Activated naive CD8-positive, alpha-beta T cell treated with anti-CD3 and anti-CD28 coated beads, Interleukin-2, amount 10 ng/mL, durations not matched to agents 7 days and 5 days (primary cell): ENCODE data around the gene NT5C3A. TPM values are rescaled to one million over a fixed set of nuclear protein-coding genes. Genes with fewer than 3 reads are reported as not detected.
"Not testable (repeated sequence)": the region's sequence is repeated elsewhere in the genome, so short reads cannot be mapped to it uniquely, and the experiment has no call there.

Source experiments
- ATAC-seq: fragments of 150-1000 bp; cut with Tn5 transposase; one replicate; pipeline ENCODE4 v1.10.0; 2021; ENCODE audit warnings: low read depth, moderate library complexity
- POLR2A ChIA-PET: fragments of 350-600 bp; sonication (Branson Sonifier 250); formaldehyde crosslinking; loops from one replicate; lab custom pipeline; 2021; ENCODE audit warnings: antibody characterized with exemption; lab: Charles Lee
- DNase-seq: peaks from one replicate; pipeline ENCODE4 v3.0.0; 2021
- H3K27ac Mint-ChIP-seq: one replicate; pipeline ENCODE4 v1.8.0; 2022; ENCODE audit warnings: mild to moderate bottlenecking, mixed read lengths
- H3K27me3 Mint-ChIP-seq: one replicate; pipeline ENCODE4 v1.8.0; 2022; ENCODE audit warnings: mild to moderate bottlenecking, moderate library complexity, mixed read lengths
- H3K36me3 Mint-ChIP-seq: one replicate; pipeline ENCODE4 v1.8.0; 2021; ENCODE audit warnings: mild to moderate bottlenecking, mixed read lengths
- H3K4me1 Mint-ChIP-seq: one replicate; pipeline ENCODE4 v1.8.0; 2021; ENCODE audit warnings: mixed read lengths
- H3K4me3 Mint-ChIP-seq: one replicate; pipeline ENCODE4 v1.8.0; 2022; ENCODE audit warnings: mild to moderate bottlenecking, moderate library complexity, mixed read lengths
- H3K9me3 Mint-ChIP-seq: one replicate; pipeline ENCODE4 v1.8.0; 2021; ENCODE audit warnings: mixed read lengths
- total RNA-seq, 2 experiments: library from RNA; stranded (reverse); gene quantifications; one replicate each; pipeline ENCODE4 v1.2.3, GENCODE V29; 2021

The NT5C3A gene
- 10 to 100 TPM; 63.3 to 64.0 TPM for total RNA-seq

DNA sequence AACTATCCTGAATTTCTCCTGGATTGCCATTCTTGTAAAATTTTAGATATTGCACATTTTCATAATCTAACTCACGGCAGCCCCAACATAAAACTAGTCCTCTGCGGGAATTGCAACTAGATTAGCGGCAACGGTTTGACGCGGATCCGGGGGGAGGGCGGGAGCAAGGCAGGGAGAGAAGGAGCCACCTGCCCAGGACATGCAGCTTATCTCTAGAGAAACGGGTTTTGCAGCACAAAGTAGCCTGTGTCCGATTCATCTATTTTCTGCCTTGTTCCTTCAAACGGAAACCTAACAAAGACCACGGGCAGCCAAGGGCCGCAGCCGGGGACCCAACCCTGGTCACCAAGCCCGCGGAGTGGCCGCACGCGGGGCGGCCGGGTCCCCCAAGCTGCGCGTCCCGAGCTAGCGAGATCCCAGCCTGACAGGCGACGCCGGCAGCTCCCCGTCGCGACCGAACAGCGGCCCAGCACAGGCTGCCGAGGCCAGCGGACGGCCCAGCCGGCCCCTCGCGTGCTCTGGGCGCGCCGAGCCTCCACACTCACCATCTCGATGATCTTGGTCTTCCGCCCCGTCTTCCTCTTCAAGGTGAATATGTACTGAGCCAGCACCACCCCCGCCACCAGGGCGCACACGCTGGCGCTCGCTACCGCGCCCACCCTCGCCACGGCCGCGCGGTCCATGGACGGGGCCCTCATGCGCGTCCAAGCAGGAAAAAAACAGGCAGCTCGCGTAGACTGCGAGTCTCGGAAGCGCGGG, at the start of gene NT5C3A:
TSS of gene NT5C3A (minus strand) at position 754 of the 759 bp plus-strand sequence. CDS start at position 683, 71 bp downstream.
- ATAC-seq: peak; percentile 45
- peaks cover 5% of the 10 kb centered on the region for H3K9me3 Mint-ChIP-seq
- DNase-seq: no peak
- H3K27ac Mint-ChIP-seq: peak within 1 kb of the TSS; percentile 95
- H3K4me1 Mint-ChIP-seq: peaks cover 24% of the 10 kb centered on the region
- peaks cover 10% of the 10 kb centered on the region for H3K27me3 Mint-ChIP-seq
- H3K36me3 Mint-ChIP-seq: peaks cover 16% of the 10 kb centered on the region
- POLR2A ChIA-PET: interaction anchor here (0.6 to 2.8 kb wide), 11 partner anchors 10 to 571 kb away, joined by 3 to 32 read pairs (median 7); partner anchors contain the start of genes AVL9, BBS9, KBTBD2 and RP9
- H3K4me3 Mint-ChIP-seq: peak within 1 kb of the TSS; percentile 95

- Mint-ChIP-seq H3K4me1 (peaks cover 15% of the 10 kb centered on the region), H3K9me3 (no peaks in the 10 kb centered on the region), H3K4me3 (no peak overlapping the region), H3K36me3 (no peaks in the 10 kb centered on the region), H3K27ac (no peak overlapping the region), H3K27me3 (peaks cover 27% of the 10 kb centered on the region)
- DNase-seq (no peak), ATAC-seq (no peak)
- POLR2A ChIA-PET: no interaction called here
Measured at GRCh38 chr7:33111614-33112013, 49.0 kb upstream of the NT5C3A start.

GRCh38 chr7:33109758-33110238, 47.2 kb upstream of the NT5C3A start:
- no peak for DNase-seq

DNA sequence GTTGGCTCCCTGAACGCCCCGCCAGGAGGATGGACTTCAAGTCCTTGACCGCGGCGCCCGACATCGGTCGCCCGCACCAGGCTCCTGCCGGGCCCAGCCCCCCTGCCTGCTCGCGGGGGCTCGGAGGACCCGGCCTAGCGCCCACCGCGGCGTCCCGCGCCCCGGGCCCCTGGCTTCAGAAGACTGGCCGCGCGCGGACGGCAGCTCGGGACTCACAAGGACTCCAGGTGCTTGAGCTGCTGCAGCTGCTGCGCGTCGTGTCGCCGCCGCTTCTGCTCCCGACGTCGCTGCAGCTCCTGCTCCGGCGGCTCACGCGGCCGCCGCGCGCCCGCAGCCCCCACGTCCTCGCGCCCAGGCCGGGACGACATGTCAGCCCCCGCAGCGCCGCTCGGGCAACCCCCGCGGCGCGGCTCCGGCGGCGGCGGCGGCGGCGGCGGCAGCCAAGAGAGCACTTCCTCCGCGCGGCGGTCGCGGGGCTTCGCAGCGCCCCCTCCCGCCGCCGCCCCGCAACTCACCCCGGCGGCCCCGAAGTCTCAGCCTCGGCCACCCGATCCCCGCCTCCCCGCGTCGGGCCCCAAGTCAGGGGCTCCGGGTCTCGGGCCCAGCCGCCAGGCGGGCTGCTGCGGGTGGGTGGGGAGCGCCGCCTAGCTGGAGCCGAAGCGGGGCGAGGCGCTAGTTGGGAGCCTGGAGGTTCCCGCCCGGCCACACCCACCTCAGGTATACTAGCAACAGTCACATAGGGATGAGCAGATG, 46.6 kb upstream of the NT5C3A start, which contains the start of gene RP9:
TSS of gene RP9 (minus strand) at position 400 of the 753 bp plus-strand sequence. CDS start at position 368, 32 bp downstream.
- DNase-seq: peak; percentile 89
- Mint-ChIP-seq H3K36me3 (no peaks in the 10 kb centered on the region), H3K27ac (peak within 1 kb of the TSS; percentile 77), H3K9me3 (no peaks in the 10 kb centered on the region), H3K4me3 (peak within 1 kb of the TSS; percentile 85), H3K27me3 (peaks cover 16% of the 10 kb centered on the region), H3K4me1 (peaks cover 19% of the 10 kb centered on the region)
- POLR2A ChIA-PET: interaction anchor here (0.6 to 3.4 kb wide), 6 partner anchors 20 to 217 kb away, joined by 3 to 22 read pairs (median 5); partner anchors contain the start of genes BBS9, KBTBD2 and NT5C3A
- peak; percentile 84 for ATAC-seq

More at GRCh38 chr7:33109758-33110238, 47.2 kb upstream of the NT5C3A start:
- ATAC-seq: no peak
- H3K27ac Mint-ChIP-seq: no peak overlapping the region
- H3K9me3 Mint-ChIP-seq: no peaks in the 10 kb centered on the region
- H3K4me1 Mint-ChIP-seq: peaks cover 19% of the 10 kb centered on the region
- H3K4me3 Mint-ChIP-seq: peak overlapping the region; percentile 70
- H3K27me3 Mint-ChIP-seq: peaks cover 16% of the 10 kb centered on the region
- POLR2A ChIA-PET: interaction anchor here (0.7 to 3.4 kb wide), 3 partner anchors 20 to 218 kb away, joined by 3 to 22 read pairs (median 4); partner anchors contain the start of genes BBS9 and KBTBD2
- no peaks in the 10 kb centered on the region for H3K36me3 Mint-ChIP-seq

DNA sequence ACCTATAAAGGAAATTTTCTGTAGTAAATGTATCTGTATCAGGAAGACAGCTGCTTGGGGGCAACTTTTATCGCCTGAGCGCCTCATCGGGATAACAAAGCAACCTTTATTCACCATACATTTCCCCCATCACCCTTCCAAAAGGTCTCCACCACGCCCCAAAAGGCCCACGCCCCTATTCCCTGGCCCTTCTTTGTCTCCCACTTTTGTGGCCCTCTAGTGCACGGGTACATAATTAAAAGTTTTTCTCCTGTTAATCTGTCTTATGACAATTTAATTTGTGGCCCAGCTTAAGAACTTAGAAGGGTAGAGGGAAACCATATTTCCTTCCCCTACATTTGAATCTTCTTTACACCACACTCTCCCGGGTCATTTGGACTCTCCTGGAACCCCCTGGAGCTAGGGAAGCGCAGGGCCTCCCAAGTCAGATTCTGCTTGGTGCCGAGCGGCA, 46.0 kb upstream of the NT5C3A start:
- Mint-ChIP-seq H3K36me3 (peaks cover under 1% of the 10 kb centered on the region), H3K27me3 (peaks cover 16% of the 10 kb centered on the region), H3K9me3 (no peaks in the 10 kb centered on the region), H3K4me1 (peaks cover 19% of the 10 kb centered on the region), H3K27ac (peak overlapping the region; percentile 77), H3K4me3 (peak overlapping the region; percentile 85)
- DNase-seq (peak; percentile 37), ATAC-seq (peak; percentile 6)
- POLR2A ChIA-PET: interaction anchor here (1.0 to 3.4 kb wide), 5 partner anchors 21 to 217 kb away, joined by 4 to 22 read pairs (median 5); partner anchors contain the start of genes BBS9, KBTBD2 and NT5C3A

- Mint-ChIP-seq H3K4me1 (peaks cover 19% of the 10 kb centered on the region), H3K9me3 (no peaks in the 10 kb centered on the region), H3K27me3 (peaks cover 13% of the 10 kb centered on the region), H3K27ac (no peak overlapping the region), H3K36me3 (peaks cover 5% of the 10 kb centered on the region), H3K4me3 (peak overlapping the region; percentile 85)
- ATAC-seq (no peak), DNase-seq (no peak)
- POLR2A ChIA-PET: interaction anchor here (1.0 to 3.4 kb wide), 4 partner anchors 45 to 216 kb away, joined by 4 to 22 read pairs (median 13); partner anchors contain the start of genes KBTBD2 and NT5C3A
Measured at GRCh38 chr7:33107136-33108066, 44.8 kb upstream of the NT5C3A start.

DNA sequence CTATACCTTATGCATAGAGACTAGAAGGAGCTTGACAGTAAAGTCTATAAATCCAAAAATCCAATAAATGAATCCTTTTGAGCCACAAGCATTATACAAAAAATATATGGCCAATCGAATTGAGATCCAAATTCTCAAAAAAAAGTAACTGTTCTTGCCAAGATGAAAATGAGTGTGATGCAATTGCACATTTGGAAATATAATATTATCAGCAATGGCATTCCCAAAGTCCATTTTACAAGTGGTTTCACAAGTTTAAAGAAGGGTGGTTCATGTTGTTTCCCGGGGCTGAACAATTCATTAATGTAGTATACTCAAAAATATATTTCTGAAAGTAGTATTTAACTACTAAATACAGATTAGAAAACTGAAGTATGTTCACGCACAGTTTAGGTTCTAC, 39.3 kb upstream of the NT5C3A start:
- no peak overlapping the region for H3K27ac Mint-ChIP-seq
- H3K9me3 Mint-ChIP-seq: no peaks in the 10 kb centered on the region
- peaks cover 9% of the 10 kb centered on the region for H3K36me3 Mint-ChIP-seq
- H3K4me1 Mint-ChIP-seq: peaks cover 4% of the 10 kb centered on the region
- POLR2A ChIA-PET: no interaction called here
- H3K27me3 Mint-ChIP-seq: no peaks in the 10 kb centered on the region
- no peak overlapping the region for H3K4me3 Mint-ChIP-seq
- DNase-seq (no peak), ATAC-seq (no peak)

- H3K27me3 Mint-ChIP-seq: no peaks in the 10 kb centered on the region
- ATAC-seq (no peak), DNase-seq (no peak)
- H3K9me3 Mint-ChIP-seq: no peaks in the 10 kb centered on the region
- POLR2A ChIA-PET: no interaction called here
- H3K4me1 Mint-ChIP-seq: peaks cover 2% of the 10 kb centered on the region
- H3K4me3 Mint-ChIP-seq: no peak overlapping the region
- H3K27ac Mint-ChIP-seq: no peak overlapping the region
- H3K36me3 Mint-ChIP-seq: peaks cover 9% of the 10 kb centered on the region
Measured at GRCh38 chr7:33100770-33101169, 38.2 kb upstream of the NT5C3A start.

- H3K27ac Mint-ChIP-seq: no peak overlapping the region
- H3K36me3 Mint-ChIP-seq: peaks cover 15% of the 10 kb centered on the region
- POLR2A ChIA-PET: no interaction called here
Measured at GRCh38 chr7:33099154-33099940, 36.8 kb upstream of the NT5C3A start.

GRCh38 chr7:33094745-33095275, 32.2 kb upstream of the NT5C3A start:
- H3K4me3 Mint-ChIP-seq, DNase-seq, H3K4me1 Mint-ChIP-seq, H3K27ac Mint-ChIP-seq, H3K9me3 Mint-ChIP-seq, H3K27me3 Mint-ChIP-seq, POLR2A ChIA-PET, ATAC-seq: not testable (repeated sequence)
- H3K36me3 Mint-ChIP-seq: peaks cover 12% of the 10 kb centered on the region

More at GRCh38 chr7:33099154-33099940, 36.8 kb upstream of the NT5C3A start:
- no peak for DNase-seq
- ATAC-seq: no peak
- H3K9me3 Mint-ChIP-seq: no peaks in the 10 kb centered on the region
- no peaks in the 10 kb centered on the region for H3K4me1 Mint-ChIP-seq
- no peak overlapping the region for H3K4me3 Mint-ChIP-seq
- H3K27me3 Mint-ChIP-seq: no peaks in the 10 kb centered on the region

DNA sequence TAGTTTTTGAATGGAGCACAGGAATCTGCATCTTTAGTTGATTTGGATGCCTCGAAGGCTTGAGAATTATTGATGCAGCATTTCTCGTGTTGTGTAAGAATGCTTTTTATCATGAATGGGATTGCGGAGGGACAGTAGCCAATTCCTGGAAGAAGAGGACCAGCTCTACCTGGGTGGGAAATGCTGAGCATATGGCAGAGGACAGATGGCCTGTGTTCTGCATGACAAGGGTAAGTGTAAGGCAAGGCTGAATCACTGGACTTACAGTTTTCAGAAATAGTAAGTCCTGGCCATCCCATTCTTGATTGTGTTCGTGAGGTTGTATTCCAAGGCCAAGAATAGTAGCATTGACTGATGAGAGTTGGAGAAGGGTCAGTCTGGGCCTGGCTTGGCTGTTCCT, 30.7 kb upstream of the NT5C3A start:
- POLR2A ChIA-PET: interaction anchor here (0.6 kb wide), 1 partner anchor 31 kb away, joined by 3 read pairs; the partner anchor contains the start of gene NT5C3A
- peaks cover 10% of the 10 kb centered on the region for H3K36me3 Mint-ChIP-seq
- DNase-seq (no peak), ATAC-seq (no peak)
- no peaks in the 10 kb centered on the region for H3K9me3 Mint-ChIP-seq
- H3K4me3 Mint-ChIP-seq: no peak overlapping the region
- H3K27ac Mint-ChIP-seq: no peak overlapping the region
- no peaks in the 10 kb centered on the region for H3K27me3 Mint-ChIP-seq
- H3K4me1 Mint-ChIP-seq: peaks cover 2% of the 10 kb centered on the region
